Heart right ventricle (tissue), 16 donors: Measurements from ENCODE around the gene FAM221B. TPM values are rescaled to one million over a fixed set of nuclear protein-coding genes. Genes with fewer than 3 reads are reported as not detected.

Experiments used
- ATAC-seq, 8 donors: fragments of 200-7000 bp; cut with Tn5 transposase; one replicate each; pipeline ENCODE4 v1.9.1; 2020; ENCODE audit warnings: mild to moderate bottlenecking in 8 of 8, moderate library complexity in 8 of 8, moderate number of reproducible peaks in 1 of 8
- DNase-seq, 2 donors: peaks; one replicate each; pipeline ENCODE4 v3.0.0-alpha.2; 2020
- H3K27ac ChIP-seq, 10 donors: fragments of 200-600 bp; sonication (generic) in 2 of 10; one replicate each; pipeline versions ENCODE4 v1.5.0 to v1.8.0; 2020 to 2022; ENCODE audit warnings: mild to moderate bottlenecking in 3 of 10
- H3K27me3 ChIP-seq, 7 donors: fragments of 200-600 bp; one replicate each; pipeline ENCODE4 v1.8.0; 2021 to 2022; ENCODE audit warnings: mild to moderate bottlenecking in 2 of 7
- H3K36me3 ChIP-seq, 9 donors: fragments of 200-600 bp; sonication (generic) in 1 of 9; one replicate each; pipeline versions ENCODE4 v1.5.0 to v1.8.0; 2020 to 2022; ENCODE audit warnings: mild to moderate bottlenecking in 2 of 9
- H3K4me1 ChIP-seq, 9 donors: fragments of 200-600 bp; sonication (generic) in 1 of 9; one replicate each; pipeline versions ENCODE4 v1.5.0 to v1.8.0; 2020 to 2022; ENCODE audit warnings: mild to moderate bottlenecking in 4 of 9
- H3K4me3 ChIP-seq, 10 donors: fragments of 200-600 bp; sonication (generic) in 2 of 10; one replicate each; pipeline versions ENCODE4 v1.5.0 to v1.8.0; 2020 to 2022; ENCODE audit warnings: mild to moderate bottlenecking in 7 of 10, moderate library complexity in 2 of 10
- H3K9me3 ChIP-seq, 11 donors: fragments of 200-600 bp in 10 of 11; sonication (generic) in 2 of 11; one replicate each; pipeline versions ENCODE4 v1.5.0 to v1.8.0; 2013 to 2022; ENCODE audit warnings: mild to moderate bottlenecking in 2 of 11, control low read depth in 1 of 11, moderate library complexity in 1 of 11
- CTCF ChIP-seq, 9 donors: fragments of 200-600 bp; sonication (generic) in 2 of 9; IDR thresholded peaks; one replicate each; pipeline versions ENCODE4 v1.5.0 to v1.8.0; 2021 to 2022; ENCODE audit warnings: antibody characterized with exemption in 9 of 9, mild to moderate bottlenecking in 5 of 9, moderate library complexity in 1 of 9
- WGBS, 2 donors: extraction: QIAGEN DNeasy Blood & Tissue Kit; methylation state at CpG; one replicate each; pipeline ENCODE4 v1.1.7; 2013; ENCODE audit warnings: inconsistent platforms in 1 of 2; 5-methylcytosine and 5-hydroxymethylcytosine counted together
- intact Hi-C, 10 donors: fragments of 100-400 bp; cut with DNase I; formaldehyde crosslinking; loops; one replicate each; pipeline versions ENCODE4 v1.11.1 to v1.14.2; 2022
- polyA plus RNA-seq, 2 donors: library from polyadenylated mRNA; stranded (reverse); fragments of 200-250 nt; gene quantifications; one replicate each; pipeline ENCODE4 v1.2.3, GENCODE V29; 2013
- total RNA-seq, 10 donors: library from RNA; stranded (reverse); fragmentation: NEBNext Ultra II Directional in 3 of 10; extraction: Animal tissue kit (Norgen Biotek cat#: 25700) in 3 of 10; gene quantifications; one replicate each; pipeline versions ENCODE4 v1.2.1 to v1.2.4, GENCODE V29; 2021 to 2023
- donor health status: Arrhythmogenic right ventricular cardiomyopathy.
- donor health status: ischemic (EF 13 %, LVEDD 7.1; RV severe dilation, severe dysfunction).
- donor health status: healthy with polysubstance abuse.
- donor health status: DM: no; HTN: yes; CAD: no.
- donor health status: DM: no; HTN: no; CAD: no.
- donor health status: ischemic (EF 25% LVEDD 6.9; RV normal size, moderate dysfunction).
- donor health status: ischemic (EF 25% LVEDD 5.7; RV mildly dilated, moderate dysfunction).
- donor health status: healthy.
- donor health status: DM: yes; HTN: yes; CAD: no.
- donor health status: Ischemic cardiomyopathy.
- donor health status: ischemic (EF 35%, LVEDD 5.7; RV mildly dilated, moderate dysfunction).
- donor health status: nonischemic (EF 11% LVEDD 7.7; RV severe dilation, severe dysfunction).
- donor health status: DM: yes; HTN: yes; CAD: no.
- donor health status: PGD.
- donor health status: ischemic (EF 29% LVEDD 5.4; RV normal size, mild dysfunction).
- donor health status: nonischemic (EF 23%, LVEDD 6.1; RV moderate dilation, normal function).

The FAM221B gene
- total and polyA plus RNA-seq, 12 donors, result not detected

GRCh38 chr9:35834260-35835215 is 6.0 kb upstream of the FAM221B start:
- Histone ChIP-seq H3K27me3 (peaks cover 0 to 31% (median 0%) of the 10 kb centered on the region in 7 donors), H3K4me3 (no peak overlapping the region), H3K36me3 (peaks cover 0 to 11% (median 0%) of the 10 kb centered on the region in 9 donors), H3K27ac (peak overlapping the region in 3 of 10 donors; percentile 8 to 12 (median 11)), H3K9me3 (no peaks in the 10 kb centered on the region), H3K4me1 (peaks cover 4 to 47% (median 42%) of the 10 kb centered on the region in 9 donors)
- DNase-seq, result no peak
- intact Hi-C loops, result loop anchor here in 1 of 10 donors (5.0 kb wide), 1 partner anchor 38 kb away; the partner anchor contains the start of gene OR13J1
- ATAC-seq, result no peak
- TF ChIP-seq CTCF (IDR thresholded peaks at IDR 0.05), result no peak
- 85% methylated on average over 14 of the region's 14 CpGs for WGBS, 2 donors

GRCh38 chr9:35832814-35833213 is 4.3 kb upstream of the FAM221B start:
- 71 to 77% methylated on average over 5 of the region's 5 CpGs for WGBS, 2 donors
- peaks cover 0 to 11% (median 0%) of the 10 kb centered on the region in 9 donors for H3K36me3 ChIP-seq
- H3K9me3 ChIP-seq, result no peaks in the 10 kb centered on the region
- peak overlapping the region in 9 of 10 donors; percentile 3 to 75 (median 60) for H3K27ac ChIP-seq
- no peak overlapping the region for H3K4me3 ChIP-seq
- DNase-seq (no peak), ATAC-seq (no peak)
- H3K27me3 ChIP-seq, result peaks cover 0 to 14% (median 0%) of the 10 kb centered on the region in 7 donors
- intact Hi-C loops, result loop anchor here in 1 of 10 donors (5.0 kb wide), 1 partner anchor 39 kb away; the partner anchor contains the start of gene OR13J1
- no peak for TF ChIP-seq CTCF (IDR thresholded peaks at IDR 0.05)
- H3K4me1 ChIP-seq, result peaks cover 4 to 53% (median 48%) of the 10 kb centered on the region in 9 donors

GRCh38 chr9:35831040-35831439 is 2.5 kb upstream of the FAM221B start:
- no peak overlapping the region for H3K4me3 ChIP-seq
- H3K27ac ChIP-seq, result no peak overlapping the region
- 81 to 82% methylated on average over 4 of the region's 4 CpGs for WGBS, 2 donors
- peaks cover 4 to 58% (median 52%) of the 10 kb centered on the region in 9 donors for H3K4me1 ChIP-seq
- ATAC-seq (no peak), DNase-seq (no peak)
- peaks cover 0 to 11% (median 0%) of the 10 kb centered on the region in 9 donors for H3K36me3 ChIP-seq
- TF ChIP-seq CTCF (IDR thresholded peaks at IDR 0.05), result no peak
- intact Hi-C loops, result loop anchor here in 1 of 10 donors (5.0 kb wide), 1 partner anchor 41 kb away; the partner anchor contains the start of gene OR13J1
- no peaks in the 10 kb centered on the region for H3K9me3 ChIP-seq
- no peaks in the 10 kb centered on the region for H3K27me3 ChIP-seq

- intact Hi-C loops, result loop anchor here in 8 of 10 donors (2.0 to 5.0 kb wide), 6 partner anchors 37 to 172 kb away; partner anchors contain the start of genes NPR2 (in 3 of the 8), CCDC107 (in 1 of the 8), CREB3 (in 1 of the 8) and OR13J1 (in 1 of the 8)
- no peaks in the 10 kb centered on the region for H3K36me3 ChIP-seq
- WGBS, 2 donors, result 37 to 52% methylated on average over 2 of the region's 2 CpGs
- H3K27ac ChIP-seq, result peak overlapping the region; percentile 91 to 98 (median 96)
- no peak for TF ChIP-seq CTCF (IDR thresholded peaks at IDR 0.05)
- H3K4me3 ChIP-seq, result peak overlapping the region; percentile 70 to 87 (median 82)
- no peaks in the 10 kb centered on the region for H3K27me3 ChIP-seq
- no peak for ATAC-seq
- DNase-seq, result no peak
- peaks cover 4 to 58% (median 44%) of the 10 kb centered on the region in 9 donors for H3K4me1 ChIP-seq
- no peaks in the 10 kb centered on the region for H3K9me3 ChIP-seq
These were observed 1.2 kb upstream of the FAM221B start for GRCh38 chr9:35829764-35830096.
